ENCODE data around the gene MFN1. TPM values are rescaled to one million over a fixed set of nuclear protein-coding genes. Genes with fewer than 3 reads are reported as not detected.

MFN1 gene
- total RNA-seq, 2 donors from 2014 or later, result 39.4 to 84.0 TPM

GRCh38 chr3:179430277-179430870 lies 82.9 kb downstream of the MFN1 start:
- Histone ChIP-seq H3K4me3 (no peak overlapping the region), H3K4me1 (no peaks in the 10 kb centered on the region), H3K36me3 (replicated peaks in 1 of 2; ENCODE audit: insufficient read depth in 1 of 2, low read depth in 2 of 2) (no peaks in the 10 kb centered on the region), H3K27me3 (no peaks in the 10 kb centered on the region), H3K9me3 (no peaks in the 10 kb centered on the region), H3K27ac (no peak overlapping the region)
- no peak for DNase-seq
- no peak for ATAC-seq
- intact Hi-C loops (cut with DNase I), result no loop called here
- 80 to 95% methylated on average over 2 of the region's 2 CpGs for WGBS, 2 donors
- TF ChIP-seq POLR2A (IDR thresholded peaks at IDR 0.05) (no peak), CTCF (IDR thresholded peaks at IDR 0.05) (no peak)

- Histone ChIP-seq H3K4me3 (no peak overlapping the region), H3K36me3 (replicated peaks in 1 of 2; ENCODE audit: insufficient read depth in 1 of 2, low read depth in 2 of 2) (no peaks in the 10 kb centered on the region), H3K4me1 (no peaks in the 10 kb centered on the region), H3K27me3 (no peaks in the 10 kb centered on the region), H3K27ac (peak overlapping the region in 1 of 4 donors; percentile 53), H3K9me3 (no peaks in the 10 kb centered on the region)
- peak in 1 of 4 donors; percentile 61 for DNase-seq
- ATAC-seq, result no peak
- intact Hi-C loops (cut with DNase I), result no loop called here
- WGBS, 2 donors, result 75 to 91% methylated on average over 3 of the region's 3 CpGs
- TF ChIP-seq CTCF (IDR thresholded peaks at IDR 0.05) (no peak), POLR2A (IDR thresholded peaks at IDR 0.05) (no peak)
These were observed 84.5 kb downstream of the MFN1 start for GRCh38 chr3:179432021-179432420.

- no peaks in the 10 kb centered on the region for H3K9me3 ChIP-seq
- no peak for DNase-seq
- no peak for ATAC-seq
- no peak overlapping the region for H3K4me3 ChIP-seq
- no peaks in the 10 kb centered on the region for H3K27me3 ChIP-seq
- no peaks in the 10 kb centered on the region for H3K36me3 ChIP-seq (replicated peaks in 1 of 2; ENCODE audit: insufficient read depth in 1 of 2, low read depth in 2 of 2)
- peak overlapping the region in 1 of 4 donors; percentile 53 for H3K27ac ChIP-seq
- intact Hi-C loops (cut with DNase I), result no loop called here
- TF ChIP-seq POLR2A (IDR thresholded peaks at IDR 0.05), result no peak
- TF ChIP-seq CTCF (IDR thresholded peaks at IDR 0.05), result no peak
- whole genome bisulfite sequencing, 2 donors, result 61 to 68% methylated on average over 1 of the region's 1 CpG
- no peaks in the 10 kb centered on the region for H3K4me1 ChIP-seq
These were observed 84.9 kb downstream of the MFN1 start for GRCh38 chr3:179432451-179432850.

GRCh38 chr3:179436517-179436916 lies 89.0 kb downstream of the MFN1 start:
- ATAC-seq (no peak), DNase-seq (no peak)
- H3K36me3 ChIP-seq (replicated peaks in 1 of 2; ENCODE audit: insufficient read depth in 1 of 2, low read depth in 2 of 2), result no peaks in the 10 kb centered on the region
- TF ChIP-seq CTCF (IDR thresholded peaks at IDR 0.05) (no peak), POLR2A (IDR thresholded peaks at IDR 0.05) (no peak)
- peak overlapping the region in 1 of 4 donors; percentile 1 for H3K27ac ChIP-seq
- WGBS, 2 donors, result 63 to 68% methylated on average over 3 of the region's 3 CpGs
- H3K4me1 ChIP-seq, result no peaks in the 10 kb centered on the region
- no peaks in the 10 kb centered on the region for H3K27me3 ChIP-seq
- H3K9me3 ChIP-seq, result no peaks in the 10 kb centered on the region
- no peak overlapping the region for H3K4me3 ChIP-seq
- intact Hi-C loops (cut with DNase I), result no loop called here

- intact Hi-C loops (cut with DNase I), result no loop called here
- Histone ChIP-seq H3K4me3 (no peak overlapping the region), H3K9me3 (no peaks in the 10 kb centered on the region), H3K36me3 (replicated peaks in 1 of 2; ENCODE audit: insufficient read depth in 1 of 2, low read depth in 2 of 2) (no peaks in the 10 kb centered on the region), H3K27ac (no peak overlapping the region), H3K27me3 (no peaks in the 10 kb centered on the region), H3K4me1 (no peaks in the 10 kb centered on the region)
- WGBS, 2 donors, result 48 to 62% methylated on average over 5 of the region's 5 CpGs
- DNase-seq, result no peak
- no peak for TF ChIP-seq CTCF (IDR thresholded peaks at IDR 0.05)
- TF ChIP-seq POLR2A (IDR thresholded peaks at IDR 0.05), result no peak
- ATAC-seq, result no peak
These were observed 91.3 kb downstream of the MFN1 start for GRCh38 chr3:179438841-179439240.
